Measurements from ENCODE around the gene DAW1. TPM values are rescaled to one million over a fixed set of nuclear protein-coding genes. Genes with fewer than 3 reads are reported as not detected.
A peak's percentile ranks its signal among the peaks of the same experiment; 100 is the strongest.

DAW1 gene
- total RNA-seq, 3 donors from 2014 or later, result not detected

DNA sequence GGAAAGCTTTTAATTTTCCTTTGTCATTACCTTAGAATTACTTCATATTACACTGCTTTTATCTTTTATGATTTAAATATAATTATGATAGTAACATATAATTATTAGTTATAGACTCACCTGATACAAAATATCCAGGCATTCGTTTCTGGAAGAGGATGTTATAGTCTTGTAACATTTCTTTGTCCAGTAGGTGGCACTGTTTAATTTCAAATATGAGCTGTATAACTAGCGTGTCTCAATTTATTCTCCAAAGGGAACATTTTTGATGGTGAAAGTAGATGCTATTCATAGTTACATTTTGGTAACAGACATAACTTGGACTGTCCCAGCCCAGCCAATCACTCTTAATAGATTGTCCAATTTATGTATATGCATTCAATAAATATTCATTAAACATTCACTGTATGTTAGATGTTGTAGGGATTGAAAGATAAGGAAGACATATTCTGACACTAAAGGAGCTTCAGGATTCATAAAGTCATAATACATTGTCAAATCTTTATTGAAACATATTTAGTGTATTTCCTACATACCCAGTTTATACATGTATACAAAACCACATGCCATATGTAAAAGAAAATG is 19.2 kb downstream of the DAW1 start:
- no peaks in the 10 kb centered on the region for H3K9me3 ChIP-seq
- no peak for DNase-seq (ENCODE audit: low spot score in 2 of 2)
- intact Hi-C loops (cut with DNase I; ENCODE audit: low total_unique reads), result no loop called here

GRCh38 chr2:227891673-227892072 is 20.2 kb downstream of the DAW1 start:
- Histone ChIP-seq H3K9me3 (no peaks in the 10 kb centered on the region), H3K4me1 (no peaks in the 10 kb centered on the region), H3K27me3 (no peaks in the 10 kb centered on the region), H3K36me3 (no peaks in the 10 kb centered on the region), H3K27ac (no peak overlapping the region), H3K4me3 (no peak overlapping the region)
- DNase-seq (ENCODE audit: low spot score in 2 of 2), result no peak
- intact Hi-C loops (cut with DNase I; ENCODE audit: low total_unique reads), result no loop called here
- TF ChIP-seq POLR2AphosphoS5 (IDR thresholded peaks at IDR 0.05) (no peak), CTCF (IDR thresholded peaks at IDR 0.05) (no peak), POLR2A (IDR thresholded peaks at IDR 0.05) (no peak)

More for the DNA sequence above, 19.2 kb downstream of the DAW1 start:
- Histone ChIP-seq H3K4me3 (no peak overlapping the region), H3K27ac (no peak overlapping the region), H3K27me3 (no peaks in the 10 kb centered on the region), H3K4me1 (no peaks in the 10 kb centered on the region), H3K36me3 (no peaks in the 10 kb centered on the region)
- TF ChIP-seq POLR2A (IDR thresholded peaks at IDR 0.05) (no peak), CTCF (IDR thresholded peaks at IDR 0.05) (peak; percentile 12 to 40 (median 33))

DNA sequence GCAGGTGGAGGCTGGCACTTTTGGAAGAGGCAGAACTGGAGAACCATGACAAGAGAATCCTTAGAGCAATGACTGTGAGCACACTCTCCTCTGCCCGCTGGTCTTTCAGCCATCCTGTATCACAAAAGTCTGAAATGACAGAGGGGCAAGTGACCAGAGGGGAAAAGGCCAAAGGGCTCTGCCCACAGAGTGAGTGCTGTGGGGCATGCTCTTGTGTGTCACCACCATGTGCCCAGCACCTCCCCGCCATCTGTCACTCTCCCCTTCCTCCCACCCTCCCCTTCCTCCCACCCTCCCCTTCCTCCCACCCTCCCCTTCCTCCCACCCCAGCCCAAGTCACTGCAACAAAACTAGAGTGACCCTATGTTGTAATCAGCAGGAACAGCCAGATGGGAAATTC is 31.9 kb downstream of the DAW1 start:
- TF ChIP-seq POLR2AphosphoS5 (IDR thresholded peaks at IDR 0.05) (no peak), POLR2A (IDR thresholded peaks at IDR 0.05) (no peak), CTCF (IDR thresholded peaks at IDR 0.05) (no peak)
- Histone ChIP-seq H3K4me1 (no peaks in the 10 kb centered on the region), H3K36me3 (no peaks in the 10 kb centered on the region), H3K4me3 (no peak overlapping the region), H3K27me3 (no peaks in the 10 kb centered on the region), H3K27ac (no peak overlapping the region), H3K9me3 (no peaks in the 10 kb centered on the region)
- intact Hi-C loops (cut with DNase I; ENCODE audit: low total_unique reads), result no loop called here
- DNase-seq (ENCODE audit: low spot score in 2 of 2), result no peak

DNA sequence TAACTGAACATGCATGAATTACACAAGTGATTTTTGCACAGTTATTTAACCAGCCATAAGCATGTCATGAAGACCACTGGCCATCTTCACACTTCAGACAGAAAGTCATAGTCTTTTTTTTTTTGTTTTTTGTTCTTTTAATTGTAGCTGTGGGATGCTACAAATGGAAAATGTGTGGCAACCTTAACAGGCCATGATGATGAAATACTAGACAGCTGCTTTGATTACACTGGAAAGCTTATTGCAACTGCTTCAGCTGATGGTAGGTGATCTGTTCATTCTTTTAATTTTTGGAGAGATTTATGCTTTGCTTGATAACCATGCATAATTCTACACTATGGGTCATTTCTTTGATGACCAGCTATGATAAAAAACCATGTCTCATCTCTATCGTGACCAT is 35.6 kb downstream of the DAW1 start:
- Histone ChIP-seq H3K4me3 (no peak overlapping the region), H3K27me3 (no peaks in the 10 kb centered on the region), H3K27ac (no peak overlapping the region), H3K9me3 (no peaks in the 10 kb centered on the region), H3K4me1 (no peaks in the 10 kb centered on the region), H3K36me3 (no peaks in the 10 kb centered on the region)
- intact Hi-C loops (cut with DNase I; ENCODE audit: low total_unique reads), result no loop called here
- DNase-seq (ENCODE audit: low spot score in 2 of 2), result no peak
- no peak for TF ChIP-seq POLR2AphosphoS5 (IDR thresholded peaks at IDR 0.05)
- no peak for TF ChIP-seq POLR2A (IDR thresholded peaks at IDR 0.05)
- TF ChIP-seq CTCF (IDR thresholded peaks at IDR 0.05), result no peak

GRCh38 chr2:227908266-227909054 is 37.0 kb downstream of the DAW1 start:
- Histone ChIP-seq H3K4me3 (no peak overlapping the region), H3K27ac (no peak overlapping the region), H3K4me1 (no peaks in the 10 kb centered on the region), H3K9me3 (no peaks in the 10 kb centered on the region), H3K27me3 (no peaks in the 10 kb centered on the region), H3K36me3 (no peaks in the 10 kb centered on the region)
- TF ChIP-seq CTCF (IDR thresholded peaks at IDR 0.05), result no peak
- TF ChIP-seq POLR2A (IDR thresholded peaks at IDR 0.05), result no peak
- no peak for TF ChIP-seq POLR2AphosphoS5 (IDR thresholded peaks at IDR 0.05)
- DNase-seq (ENCODE audit: low spot score in 2 of 2), result no peak
- intact Hi-C loops (cut with DNase I; ENCODE audit: low total_unique reads), result no loop called here
